DMS79 (cell line): ENCODE data around the gene TNXB.
"Not testable (repeated sequence)": the region's sequence is repeated elsewhere in the genome, so short reads cannot be mapped to it uniquely, and the experiment has no call there.

Source experiments
- DNase-seq: peaks from one replicate; lab custom pipeline; 2025; lab: John Stamatoyannopoulos, UW

The TNXB gene

GRCh38 chr6:32060966-32061655, 48.0 kb downstream of the TNXB start:
- DNase-seq = no peak

DNA sequence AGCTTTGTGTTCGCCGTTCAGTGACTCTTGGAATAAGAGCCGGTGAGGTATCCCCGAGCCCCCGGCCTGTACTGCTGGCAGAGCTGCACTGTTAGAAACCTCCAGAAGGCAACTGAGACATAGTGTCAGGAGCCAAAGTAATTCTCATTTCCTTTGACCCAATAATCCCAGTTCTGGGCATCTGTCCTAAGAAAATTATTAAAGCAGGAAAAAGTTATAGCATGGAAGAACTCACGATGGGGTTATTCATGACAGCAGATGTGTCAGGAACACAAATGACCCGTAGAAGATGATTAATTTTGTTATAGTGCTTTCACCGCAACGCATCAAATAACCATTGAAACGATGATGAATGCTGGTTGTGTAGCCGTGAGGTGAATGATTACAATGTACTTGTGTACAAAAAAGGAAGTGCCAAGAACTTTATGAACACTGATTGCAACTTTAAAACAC, 50.6 kb downstream of the TNXB start:
- no peak for DNase-seq

DNA sequence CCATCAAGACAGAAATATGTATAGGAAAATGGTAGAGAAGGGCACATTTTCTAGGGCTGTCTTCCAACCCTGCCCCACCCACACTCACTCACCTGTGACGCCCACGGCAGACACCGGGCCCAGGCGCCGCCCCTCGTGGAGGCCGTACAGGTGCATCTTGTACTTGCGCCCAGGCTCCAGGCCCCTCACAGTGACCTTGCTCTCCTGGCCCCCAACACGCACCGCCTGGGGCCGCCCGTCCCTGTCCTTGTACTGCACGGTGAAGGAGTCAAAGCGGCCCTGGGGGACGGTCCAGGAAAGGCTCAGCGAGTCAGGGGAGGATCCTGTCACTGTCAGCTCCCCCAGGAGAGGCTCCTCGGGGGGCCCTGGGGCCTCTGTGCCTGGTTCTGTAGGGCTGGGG, 51.2 kb downstream of the TNXB start:
- DNase-seq = no peak

GRCh38 chr6:32056254-32056653, 52.9 kb downstream of the TNXB start:
- no peak for DNase-seq

DNA sequence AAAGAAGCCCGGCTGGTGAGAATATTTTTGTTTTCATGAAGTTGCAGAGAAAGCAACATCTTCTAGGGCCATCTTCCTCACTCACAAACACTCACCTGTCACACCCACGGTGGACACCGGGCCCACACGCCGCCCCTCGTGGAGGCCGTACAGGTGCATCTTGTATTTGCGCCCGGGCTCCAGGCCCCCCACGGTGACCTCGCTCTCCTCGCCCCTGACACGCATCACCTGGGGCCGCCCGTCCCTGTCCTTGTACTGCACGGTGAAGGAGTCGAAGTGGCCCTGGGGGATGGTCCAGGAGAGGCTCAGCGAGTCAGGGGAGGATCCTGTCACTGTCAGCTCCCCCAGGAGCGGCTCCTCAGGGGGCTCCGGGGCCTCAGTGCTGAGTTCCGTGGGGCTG, 53.4 kb downstream of the TNXB start:
- not testable (repeated sequence) for DNase-seq

DNA sequence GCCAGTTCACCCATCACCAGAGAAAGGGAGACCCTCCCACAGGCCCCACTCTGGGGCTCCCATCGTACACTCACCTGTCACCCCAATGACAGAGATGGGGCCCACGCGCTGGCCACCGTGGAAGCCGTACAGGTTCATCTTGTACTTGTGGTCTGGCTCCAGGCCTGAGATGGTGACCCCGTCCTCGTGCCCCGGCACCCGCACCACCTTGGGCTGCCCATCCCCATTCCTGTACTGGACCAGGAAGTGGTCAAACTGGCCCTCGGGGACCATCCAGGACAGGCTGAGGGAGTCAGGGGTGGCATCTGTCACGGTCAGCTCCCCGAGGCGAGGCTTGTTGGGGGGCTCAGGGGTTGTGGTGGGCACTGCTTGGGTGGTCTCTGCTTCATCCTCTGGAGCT, 55.8 kb downstream of the TNXB start:
- not testable (repeated sequence) for DNase-seq

GRCh38 chr6:32052626-32053025, 56.5 kb downstream of the TNXB start:
- not testable (repeated sequence) for DNase-seq

DNA sequence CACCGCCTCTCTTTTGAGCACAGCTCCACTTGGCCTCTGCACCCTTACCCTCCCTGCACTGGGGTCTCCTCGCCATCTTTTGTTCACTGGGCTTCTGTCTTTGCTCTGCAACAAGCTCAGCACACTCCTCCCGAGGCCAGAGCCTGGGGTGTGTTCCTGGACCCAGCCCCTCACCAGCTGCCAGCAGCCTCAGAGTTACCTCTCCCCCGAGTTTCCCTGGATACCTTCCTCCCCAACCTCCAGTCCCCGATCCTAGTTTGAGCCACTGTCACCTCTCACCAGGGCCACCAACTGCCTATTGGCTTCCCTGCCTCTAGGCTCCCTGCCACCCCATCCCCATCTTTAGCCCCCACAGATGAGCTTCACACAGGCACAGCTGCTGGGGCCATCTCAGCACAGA, 58.6 kb downstream of the TNXB start:
- DNase-seq = no peak

DNA sequence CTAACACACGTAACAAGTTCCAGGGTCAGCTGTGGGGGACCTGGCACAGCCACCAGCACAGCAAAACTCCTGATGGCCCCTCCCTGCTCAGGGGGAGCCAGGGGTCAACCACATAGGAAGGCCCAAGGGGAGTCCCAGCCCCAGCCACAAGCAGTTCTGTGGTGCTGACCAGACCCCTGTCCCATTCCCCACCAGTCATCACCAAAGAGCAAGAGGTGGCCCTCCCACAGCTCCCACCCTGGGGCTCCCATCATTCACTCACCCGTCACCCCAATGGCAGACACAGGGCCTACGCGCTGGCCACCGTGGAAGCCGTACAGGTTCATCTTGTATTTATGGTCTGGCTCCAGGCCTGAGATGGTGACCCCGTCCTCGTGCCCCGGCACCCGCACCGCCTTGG, 59.4 kb downstream of the TNXB start:
- DNase-seq = not testable (repeated sequence)

DNA sequence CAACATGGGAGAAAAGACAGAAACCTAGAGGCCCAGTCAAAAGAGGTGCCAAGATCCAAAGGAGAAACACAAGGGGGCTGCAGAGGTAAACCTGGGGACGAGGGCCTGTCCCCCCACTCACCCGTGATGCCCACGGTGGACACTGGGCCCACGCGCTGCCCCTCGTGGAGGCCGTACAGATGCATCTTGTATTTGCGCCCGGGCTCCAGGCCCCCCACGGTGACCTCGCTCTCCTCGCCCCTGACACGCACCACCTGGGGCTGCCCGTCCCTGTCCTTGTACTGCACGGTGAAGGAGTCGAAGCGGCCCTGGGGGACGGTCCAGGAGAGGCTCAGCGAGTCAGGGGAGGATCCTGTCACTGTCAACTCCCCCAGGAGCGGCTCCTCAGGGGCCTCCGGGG, 60.0 kb downstream of the TNXB start:
- not testable (repeated sequence) for DNase-seq

DNA sequence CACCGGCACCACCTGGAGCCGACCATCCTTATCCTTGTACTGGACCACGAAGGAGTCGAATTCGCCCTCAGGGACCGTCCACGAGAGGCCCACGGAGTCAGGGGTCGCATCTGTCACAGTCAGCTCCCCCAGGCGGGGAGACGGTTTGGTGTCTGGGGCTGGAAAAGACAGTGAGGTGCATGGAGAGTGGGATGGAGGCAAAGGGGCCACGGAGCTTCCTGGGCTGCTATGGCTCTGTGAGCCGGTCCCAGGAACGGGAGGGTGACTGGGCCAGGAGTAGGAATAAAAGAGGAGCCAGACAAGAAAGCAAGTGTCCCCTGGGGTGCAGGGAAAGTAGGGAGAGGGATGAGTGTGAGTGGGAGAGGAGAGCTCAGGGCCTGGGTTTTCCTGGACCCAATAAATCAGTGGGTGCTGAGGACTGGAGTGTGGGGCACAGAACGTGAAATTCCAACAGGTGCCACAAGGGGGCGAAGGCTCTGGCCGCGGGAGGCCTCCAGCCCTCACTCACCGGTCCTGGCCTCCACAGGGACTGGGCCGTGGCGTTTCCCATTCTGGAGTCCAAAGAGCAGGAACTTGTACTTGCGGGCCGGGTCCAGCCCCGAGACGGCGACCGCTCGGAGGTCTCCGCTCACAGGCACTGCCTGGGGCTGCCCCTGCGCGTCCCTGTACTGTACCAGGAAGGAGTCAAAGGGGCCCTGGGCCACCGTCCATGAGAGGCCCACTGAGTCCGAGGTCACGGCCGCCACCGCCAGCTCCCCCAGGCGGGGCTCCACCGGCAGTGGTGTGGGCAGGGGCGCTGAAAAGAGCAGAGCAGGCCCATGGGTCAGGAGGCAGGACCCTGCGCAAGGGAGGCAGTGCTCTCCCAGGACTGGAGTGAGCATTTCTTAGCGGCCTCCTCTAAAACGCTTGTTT, 61.0 kb downstream of the TNXB start:
- DNase-seq = no peak

DNA sequence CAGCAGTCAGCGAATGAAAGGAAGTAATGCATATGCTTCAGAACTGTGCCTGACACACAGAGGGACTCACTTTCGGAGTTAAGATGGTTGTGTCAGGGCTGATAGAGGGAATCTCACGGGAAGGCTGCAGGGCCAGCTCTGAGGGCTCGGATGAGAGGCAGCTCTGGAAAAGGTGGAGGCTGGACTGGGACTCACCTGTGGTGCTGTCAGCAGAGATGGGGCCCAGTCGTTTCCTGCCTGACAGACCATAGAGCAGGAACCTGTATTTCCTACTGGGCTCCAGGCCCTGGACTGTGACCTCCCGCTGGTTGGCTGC, 61.6 kb downstream of the TNXB start:
- DNase-seq = no peak

GRCh38 chr6:32047084-32047478, 62.1 kb downstream of the TNXB start:
- no peak for DNase-seq

- peak; percentile 46 for DNase-seq
Observed at GRCh38 chr6:32046450-32047083, 62.6 kb downstream of the TNXB start.

GRCh38 chr6:32045811-32046449, 63.2 kb downstream of the TNXB start:
- no peak for DNase-seq

DNA sequence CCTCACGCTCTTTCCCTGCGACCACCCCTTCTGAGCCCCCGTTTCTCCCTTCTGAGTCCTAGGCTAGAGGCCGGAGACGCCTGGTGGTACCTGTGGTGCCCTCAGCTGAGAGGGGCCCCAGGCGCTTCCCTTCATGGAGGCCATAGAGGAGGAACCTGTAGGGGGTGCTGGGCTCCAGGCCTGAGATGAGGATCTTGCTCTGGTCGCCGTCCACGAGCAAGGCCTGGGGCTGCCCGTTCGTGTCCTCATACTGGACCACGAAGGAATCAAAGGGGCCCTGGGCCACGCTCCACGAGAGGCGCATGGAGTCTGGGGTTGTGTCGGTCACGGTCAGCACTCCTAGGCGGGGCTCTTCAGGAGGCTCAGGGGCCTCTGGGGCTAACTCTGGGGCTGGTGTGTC, 64.2 kb downstream of the TNXB start:
- DNase-seq = not testable (repeated sequence)

- DNase-seq = not testable (repeated sequence)
Observed at GRCh38 chr6:32043589-32044380, 65.4 kb downstream of the TNXB start.

DNA sequence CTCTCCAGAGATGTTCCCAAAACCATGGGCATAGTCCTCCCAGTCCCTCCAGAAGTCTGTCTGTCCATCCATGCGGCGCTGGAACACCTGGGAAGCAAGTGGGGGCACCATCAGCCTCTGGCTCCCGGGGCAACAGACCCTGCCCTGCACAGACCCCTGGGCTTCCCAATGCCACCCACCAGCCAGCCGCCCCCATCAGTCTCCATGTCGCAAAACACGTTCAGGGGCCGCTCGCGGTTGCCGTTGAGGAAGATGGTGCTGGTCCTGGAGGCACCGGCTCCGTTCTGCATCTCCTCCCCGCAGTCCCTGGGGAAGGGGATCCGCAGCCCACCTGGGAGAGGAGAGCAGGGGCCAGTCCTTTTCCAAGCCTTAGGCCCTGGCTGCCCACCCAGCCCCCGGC, 66.9 kb downstream of the TNXB start:
- not testable (repeated sequence) for DNase-seq

DNA sequence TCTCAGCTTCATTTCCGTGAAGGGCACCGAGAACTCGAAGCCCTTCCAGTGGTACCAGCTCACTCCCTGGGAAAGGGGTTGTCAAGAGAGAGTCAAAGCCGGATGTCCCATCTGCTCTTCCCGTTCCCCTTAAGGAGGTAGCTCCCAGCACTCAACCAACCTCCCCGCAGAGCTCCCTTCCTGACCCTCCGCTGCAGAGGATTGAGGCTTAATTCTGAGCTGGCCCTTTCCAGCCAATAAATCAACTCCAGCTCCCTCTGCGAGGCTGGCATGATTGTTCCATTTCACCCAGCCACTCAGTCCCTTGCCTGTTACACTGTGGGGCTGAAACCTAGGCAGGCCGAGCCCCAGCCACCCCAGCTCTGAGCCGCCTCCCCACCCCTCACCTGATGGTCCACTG, 67.8 kb downstream of the TNXB start:
- DNase-seq = not testable (repeated sequence)

- not testable (repeated sequence) for DNase-seq
Observed at GRCh38 chr6:32041050-32041321, 68.2 kb downstream of the TNXB start.

- DNase-seq = not testable (repeated sequence)
Observed at GRCh38 chr6:32040299-32041049, 68.7 kb downstream of the TNXB start.
